ENCODE results near the gene ZBTB6. TPM values are rescaled to one million over a fixed set of nuclear protein-coding genes. Genes with fewer than 3 reads are reported as not detected.

ZBTB6 gene
- total RNA-seq, 6 donors from 2014 or later: 2.7 to 10.9 (median 7.1) TPM

- no peak overlapping the region for H3K4me3 ChIP-seq
- 97 to 98% methylated on average over 3 of the region's 3 CpGs for WGBS, 2 donors
- no peaks in the 10 kb centered on the region for H3K9me3 ChIP-seq
- no peak for ATAC-seq (ENCODE audit: low FRiP score in 2 of 2)
- H3K27ac ChIP-seq: no peak overlapping the region
- DNase-seq: no peak
- TF ChIP-seq, protein P1, sequence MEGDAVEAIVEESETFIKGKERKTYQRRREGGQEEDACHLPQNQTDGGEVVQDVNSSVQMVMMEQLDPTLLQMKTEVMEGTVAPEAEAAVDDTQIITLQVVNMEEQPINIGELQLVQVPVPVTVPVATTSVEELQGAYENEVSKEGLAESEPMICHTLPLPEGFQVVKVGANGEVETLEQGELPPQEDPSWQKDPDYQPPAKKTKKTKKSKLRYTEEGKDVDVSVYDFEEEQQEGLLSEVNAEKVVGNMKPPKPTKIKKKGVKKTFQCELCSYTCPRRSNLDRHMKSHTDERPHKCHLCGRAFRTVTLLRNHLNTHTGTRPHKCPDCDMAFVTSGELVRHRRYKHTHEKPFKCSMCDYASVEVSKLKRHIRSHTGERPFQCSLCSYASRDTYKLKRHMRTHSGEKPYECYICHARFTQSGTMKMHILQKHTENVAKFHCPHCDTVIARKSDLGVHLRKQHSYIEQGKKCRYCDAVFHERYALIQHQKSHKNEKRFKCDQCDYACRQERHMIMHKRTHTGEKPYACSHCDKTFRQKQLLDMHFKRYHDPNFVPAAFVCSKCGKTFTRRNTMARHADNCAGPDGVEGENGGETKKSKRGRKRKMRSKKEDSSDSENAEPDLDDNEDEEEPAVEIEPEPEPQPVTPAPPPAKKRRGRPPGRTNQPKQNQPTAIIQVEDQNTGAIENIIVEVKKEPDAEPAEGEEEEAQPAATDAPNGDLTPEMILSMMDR (IDR thresholded peaks at IDR 0.05): no peak
- TF ChIP-seq POLR2AphosphoS5 (IDR thresholded peaks at IDR 0.05): no peak
- no peak for TF ChIP-seq POLR2A (IDR thresholded peaks at IDR 0.05)
- no peak for TF ChIP-seq EP300 (IDR thresholded peaks at IDR 0.05)
- peaks cover 6 to 48% (median 39%) of the 10 kb centered on the region in 4 donors for H3K4me1 ChIP-seq
- H3K36me3 ChIP-seq: no peaks in the 10 kb centered on the region
- H3K27me3 ChIP-seq: no peaks in the 10 kb centered on the region
Observed at GRCh38 chr9:122950263-122950662, 37.1 kb upstream of the ZBTB6 start.

DNA sequence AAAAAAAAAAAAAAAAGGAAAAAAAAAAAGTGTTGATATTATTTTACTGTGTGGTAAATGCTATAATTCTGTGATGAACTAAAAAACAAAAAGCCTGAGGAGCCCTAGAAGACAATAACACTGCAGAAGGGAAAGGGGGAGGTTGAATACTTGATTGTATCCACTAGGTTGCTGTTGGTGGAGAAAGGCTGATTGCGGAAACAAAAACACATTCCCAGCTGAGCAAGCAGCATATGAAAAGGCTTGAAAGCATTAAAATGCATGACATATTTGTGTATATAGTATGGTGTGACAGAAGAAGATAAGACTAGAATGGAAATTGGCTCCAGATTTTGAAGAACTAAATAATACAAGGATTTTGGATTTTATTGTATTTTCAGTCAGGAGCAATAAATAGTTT is 36.6 kb upstream of the ZBTB6 start:
- no peak overlapping the region for H3K27ac ChIP-seq
- no peaks in the 10 kb centered on the region for H3K27me3 ChIP-seq
- H3K4me1 ChIP-seq: peaks cover 6 to 48% (median 36%) of the 10 kb centered on the region in 4 donors
- H3K4me3 ChIP-seq: no peak overlapping the region
- TF ChIP-seq POLR2AphosphoS5 (IDR thresholded peaks at IDR 0.05) (no peak), EP300 (IDR thresholded peaks at IDR 0.05) (no peak), POLR2A (IDR thresholded peaks at IDR 0.05) (no peak)
- TF ChIP-seq, protein P1 (IDR thresholded peaks at IDR 0.05): no peak
- ATAC-seq (ENCODE audit: low FRiP score in 2 of 2) (no peak), DNase-seq (no peak)
- peaks cover 0 to 1% (median 0%) of the 10 kb centered on the region in 4 donors for H3K36me3 ChIP-seq
- WGBS, 2 donors: 86 to 94% methylated on average over 1 of the region's 1 CpG
- H3K9me3 ChIP-seq: no peaks in the 10 kb centered on the region

- TF ChIP-seq, protein P1 (IDR thresholded peaks at IDR 0.05): no peak
- TF ChIP-seq POLR2AphosphoS5 (IDR thresholded peaks at IDR 0.05) (no peak), POLR2A (IDR thresholded peaks at IDR 0.05) (no peak), EP300 (IDR thresholded peaks at IDR 0.05) (no peak)
Observed at GRCh38 chr9:122948313-122948712, 35.2 kb upstream of the ZBTB6 start.

DNA sequence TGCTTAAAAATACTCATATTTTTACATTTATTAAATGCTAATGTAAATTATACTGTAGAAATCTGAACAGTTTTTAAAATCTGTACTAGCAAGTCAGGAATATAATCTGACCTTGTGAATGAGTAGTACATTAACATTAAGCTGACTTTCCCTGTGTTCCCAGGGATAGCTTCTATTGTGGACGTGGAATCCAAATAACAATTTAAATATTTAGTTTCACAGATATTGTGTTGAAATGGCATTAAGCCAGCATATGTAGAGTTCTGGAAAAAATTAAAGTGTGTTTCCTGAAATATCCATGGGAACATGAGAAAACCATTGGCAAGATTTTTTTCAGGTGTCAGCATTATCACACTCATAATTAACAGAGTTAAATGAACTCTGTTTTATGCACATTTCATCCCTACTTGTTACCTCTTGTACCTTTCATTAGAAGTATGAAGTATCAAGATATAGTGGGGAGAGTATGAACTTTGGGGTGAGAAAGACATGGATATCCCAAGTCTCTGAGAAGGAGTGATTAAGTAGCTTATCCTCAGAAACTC is 33.4 kb upstream of the ZBTB6 start:
- no peak for TF ChIP-seq EP300 (IDR thresholded peaks at IDR 0.05)
- TF ChIP-seq POLR2AphosphoS5 (IDR thresholded peaks at IDR 0.05): no peak
- no peak for TF ChIP-seq POLR2A (IDR thresholded peaks at IDR 0.05)
- TF ChIP-seq, protein P1 (IDR thresholded peaks at IDR 0.05): no peak
- 70 to 72% methylated on average over 1 of the region's 1 CpG for WGBS, 2 donors
- Histone ChIP-seq H3K9me3 (no peaks in the 10 kb centered on the region), H3K4me1 (peaks cover 9 to 47% (median 34%) of the 10 kb centered on the region in 4 donors), H3K36me3 (peaks cover 0 to 5% (median 0%) of the 10 kb centered on the region in 4 donors), H3K27me3 (no peaks in the 10 kb centered on the region), H3K4me3 (no peak overlapping the region), H3K27ac (no peak overlapping the region)
- ATAC-seq (ENCODE audit: low FRiP score in 2 of 2): no peak
- no peak for DNase-seq

More at GRCh38 chr9:122948313-122948712, 35.2 kb upstream of the ZBTB6 start:
- WGBS, 2 donors: 86 to 89% methylated on average over 3 of the region's 3 CpGs
- DNase-seq (no peak), ATAC-seq (ENCODE audit: low FRiP score in 2 of 2) (no peak)
- Histone ChIP-seq H3K36me3 (peaks cover 0 to 5% (median 0%) of the 10 kb centered on the region in 4 donors), H3K27ac (no peak overlapping the region), H3K4me1 (peaks cover 6 to 36% (median 24%) of the 10 kb centered on the region in 4 donors), H3K4me3 (no peak overlapping the region), H3K9me3 (no peaks in the 10 kb centered on the region), H3K27me3 (no peaks in the 10 kb centered on the region)
